HG03354 (cell line): Measurements from ENCODE around the gene HOXA4.

Experiments used
- ATAC-seq: cut with Tn5 transposase; IDR thresholded peaks from one replicate; pipeline ENCODE4 v1.9.1; 2021; ENCODE audit warnings: mild to moderate bottlenecking; ENCODE audit not compliant: unreplicated experiment, poor library complexity, severe bottlenecking

The HOXA4 gene

GRCh38 chr7:27130540-27131389, at the start of gene HOXA4:
TSS of gene HOXA4 (minus strand) at chr7:27130757. CDS start at chr7:27130733, 24 bp downstream.
- peak; percentile 76 for ATAC-seq

GRCh38 chr7:27179503-27180430, 49.2 kb upstream of the HOXA4 start:
- no peak for ATAC-seq

- no peak for ATAC-seq
Observed at GRCh38 chr7:27179030-27179429, 48.5 kb upstream of the HOXA4 start.

GRCh38 chr7:27178366-27178765, 47.8 kb upstream of the HOXA4 start:
- no peak for ATAC-seq

- ATAC-seq, result no peak
Observed at GRCh38 chr7:27177795-27178320, 47.3 kb upstream of the HOXA4 start.

GRCh38 chr7:27176962-27177794, 46.6 kb upstream of the HOXA4 start:
- ATAC-seq, result no peak

GRCh38 chr7:27176524-27176845, 45.9 kb upstream of the HOXA4 start:
- ATAC-seq, result no peak

- ATAC-seq, result no peak
Observed at GRCh38 chr7:27175626-27176523, 45.3 kb upstream of the HOXA4 start.

GRCh38 chr7:27174874-27175625, 44.5 kb upstream of the HOXA4 start:
- ATAC-seq, result no peak

- ATAC-seq, result no peak
Observed at GRCh38 chr7:27173956-27174873, 43.7 kb upstream of the HOXA4 start, which contains the start of gene HOXA10. TSS of gene HOXA10 (minus strand) at chr7:27174320. CDS start at chr7:27174306, 14 bp downstream.

- no peak for ATAC-seq
Observed at GRCh38 chr7:27173511-27173955, 43.0 kb upstream of the HOXA4 start.

- no peak for ATAC-seq
Observed at GRCh38 chr7:27172823-27173510, 42.4 kb upstream of the HOXA4 start.

GRCh38 chr7:27172315-27172774, 41.8 kb upstream of the HOXA4 start:
- ATAC-seq, result no peak

- ATAC-seq, result no peak
Observed at GRCh38 chr7:27171637-27172314, 41.2 kb upstream of the HOXA4 start.

GRCh38 chr7:27171325-27171636, 40.7 kb upstream of the HOXA4 start:
- ATAC-seq, result no peak
